ENCODE results near the gene P4HA2. TPM values are rescaled to one million over a fixed set of nuclear protein-coding genes. Genes with fewer than 3 reads are reported as not detected.
A peak's percentile ranks its signal among the peaks of the same experiment; 100 is the strongest.

P4HA2 gene
- total RNA-seq = 45.5 and 49.5 TPM in 2 replicates

- Mint-ChIP-seq H3K36me3 (ENCODE audit: low read depth) (peaks cover 2% of the 10 kb centered on the region), H3K9me3 (no peaks in the 10 kb centered on the region), H3K4me1 (peaks cover 46% of the 10 kb centered on the region), H3K27ac (peak within 1 kb of the TSS; percentile 18), H3K4me3 (peak within 1 kb of the TSS; percentile 79), H3K27me3 (peaks cover 15% of the 10 kb centered on the region)
- intact Hi-C loops (cut with micrococcal nuclease) = loop anchor here (2.0 kb wide), 1 partner anchor 67 kb away; the partner anchor contains the start of gene SLC22A4
- peak; percentile 88 for DNase-seq
These were observed at the start of gene P4HA2 for GRCh38 chr5:132227485-132228240. Gene P4HA2 (minus strand): TSS chr5:132227853. CDS start chr5:132218626, 9,227 bp downstream.

GRCh38 chr5:132277256-132277655 lies 49.6 kb upstream of the P4HA2 start:
- Mint-ChIP-seq H3K4me1 (peaks cover 7% of the 10 kb centered on the region), H3K9me3 (no peaks in the 10 kb centered on the region), H3K27me3 (peaks cover 27% of the 10 kb centered on the region), H3K4me3 (no peak overlapping the region), H3K27ac (no peak overlapping the region), H3K36me3 (ENCODE audit: low read depth) (no peaks in the 10 kb centered on the region)
- no peak for DNase-seq
- intact Hi-C loops (cut with micrococcal nuclease) = no loop called here

GRCh38 chr5:132275367-132276220 lies 47.9 kb upstream of the P4HA2 start:
- Mint-ChIP-seq H3K9me3 (no peaks in the 10 kb centered on the region), H3K36me3 (ENCODE audit: low read depth) (no peaks in the 10 kb centered on the region), H3K27ac (no peak overlapping the region), H3K4me1 (peaks cover 7% of the 10 kb centered on the region), H3K4me3 (no peak overlapping the region), H3K27me3 (peaks cover 21% of the 10 kb centered on the region)
- no peak for DNase-seq
- intact Hi-C loops (cut with micrococcal nuclease) = no loop called here

- no peak for DNase-seq
- no peak overlapping the region for H3K27ac Mint-ChIP-seq
- intact Hi-C loops (cut with micrococcal nuclease) = no loop called here
These were observed 46.6 kb upstream of the P4HA2 start for GRCh38 chr5:132274050-132274792.

GRCh38 chr5:132273631-132274030 lies 46.0 kb upstream of the P4HA2 start:
- H3K9me3 Mint-ChIP-seq = no peaks in the 10 kb centered on the region
- no peaks in the 10 kb centered on the region for H3K36me3 Mint-ChIP-seq (ENCODE audit: low read depth)
- peaks cover 7% of the 10 kb centered on the region for H3K4me1 Mint-ChIP-seq
- no peak overlapping the region for H3K4me3 Mint-ChIP-seq
- intact Hi-C loops (cut with micrococcal nuclease) = no loop called here
- DNase-seq = no peak
- H3K27ac Mint-ChIP-seq = no peak overlapping the region
- peaks cover 15% of the 10 kb centered on the region for H3K27me3 Mint-ChIP-seq

More at GRCh38 chr5:132274050-132274792, 46.6 kb upstream of the P4HA2 start:
- H3K4me1 Mint-ChIP-seq = peaks cover 7% of the 10 kb centered on the region
- peaks cover 15% of the 10 kb centered on the region for H3K27me3 Mint-ChIP-seq
- H3K9me3 Mint-ChIP-seq = no peaks in the 10 kb centered on the region
- no peak overlapping the region for H3K4me3 Mint-ChIP-seq
- H3K36me3 Mint-ChIP-seq (ENCODE audit: low read depth) = no peaks in the 10 kb centered on the region

- H3K27ac Mint-ChIP-seq = no peak overlapping the region
- H3K27me3 Mint-ChIP-seq = peaks cover 15% of the 10 kb centered on the region
- H3K36me3 Mint-ChIP-seq (ENCODE audit: low read depth) = no peaks in the 10 kb centered on the region
- intact Hi-C loops (cut with micrococcal nuclease) = no loop called here
- peaks cover 9% of the 10 kb centered on the region for H3K4me1 Mint-ChIP-seq
- DNase-seq = peak; percentile 89
- no peaks in the 10 kb centered on the region for H3K9me3 Mint-ChIP-seq
- H3K4me3 Mint-ChIP-seq = no peak overlapping the region
These were observed 44.9 kb upstream of the P4HA2 start for GRCh38 chr5:132272311-132273210.

- H3K4me1 Mint-ChIP-seq = peaks cover 12% of the 10 kb centered on the region
- no peak overlapping the region for H3K4me3 Mint-ChIP-seq
- no peak overlapping the region for H3K27ac Mint-ChIP-seq
- no peaks in the 10 kb centered on the region for H3K9me3 Mint-ChIP-seq
- H3K36me3 Mint-ChIP-seq (ENCODE audit: low read depth) = no peaks in the 10 kb centered on the region
- H3K27me3 Mint-ChIP-seq = peaks cover 15% of the 10 kb centered on the region
- intact Hi-C loops (cut with micrococcal nuclease) = no loop called here
- DNase-seq = no peak
These were observed 43.9 kb upstream of the P4HA2 start for GRCh38 chr5:132271251-132272246.

GRCh38 chr5:132270706-132271105 lies 43.1 kb upstream of the P4HA2 start:
- Mint-ChIP-seq H3K9me3 (no peaks in the 10 kb centered on the region), H3K27me3 (peaks cover 15% of the 10 kb centered on the region), H3K27ac (no peak overlapping the region), H3K4me1 (peaks cover 12% of the 10 kb centered on the region), H3K4me3 (no peak overlapping the region), H3K36me3 (ENCODE audit: low read depth) (no peaks in the 10 kb centered on the region)
- DNase-seq = no peak
- intact Hi-C loops (cut with micrococcal nuclease) = no loop called here

GRCh38 chr5:132270335-132270665 lies 42.6 kb upstream of the P4HA2 start:
- peaks cover 13% of the 10 kb centered on the region for H3K27me3 Mint-ChIP-seq
- no peak overlapping the region for H3K27ac Mint-ChIP-seq
- intact Hi-C loops (cut with micrococcal nuclease) = no loop called here
- no peak for DNase-seq
- H3K4me3 Mint-ChIP-seq = no peak overlapping the region
- no peaks in the 10 kb centered on the region for H3K36me3 Mint-ChIP-seq (ENCODE audit: low read depth)
- H3K9me3 Mint-ChIP-seq = no peaks in the 10 kb centered on the region
- H3K4me1 Mint-ChIP-seq = peaks cover 13% of the 10 kb centered on the region

- no peak overlapping the region for H3K4me3 Mint-ChIP-seq
- no peaks in the 10 kb centered on the region for H3K36me3 Mint-ChIP-seq (ENCODE audit: low read depth)
- intact Hi-C loops (cut with micrococcal nuclease) = no loop called here
- H3K27me3 Mint-ChIP-seq = peaks cover 11% of the 10 kb centered on the region
- H3K9me3 Mint-ChIP-seq = no peaks in the 10 kb centered on the region
- peaks cover 18% of the 10 kb centered on the region for H3K4me1 Mint-ChIP-seq
- DNase-seq = no peak
- H3K27ac Mint-ChIP-seq = no peak overlapping the region
These were observed 42.1 kb upstream of the P4HA2 start for GRCh38 chr5:132269635-132270334.

- intact Hi-C loops (cut with micrococcal nuclease) = no loop called here
- H3K9me3 Mint-ChIP-seq = no peaks in the 10 kb centered on the region
- peaks cover 8% of the 10 kb centered on the region for H3K27me3 Mint-ChIP-seq
- H3K4me3 Mint-ChIP-seq = no peak overlapping the region
- peaks cover 26% of the 10 kb centered on the region for H3K4me1 Mint-ChIP-seq
- no peak for DNase-seq
- no peak overlapping the region for H3K27ac Mint-ChIP-seq
- H3K36me3 Mint-ChIP-seq (ENCODE audit: low read depth) = no peaks in the 10 kb centered on the region
These were observed 41.3 kb upstream of the P4HA2 start for GRCh38 chr5:132268769-132269551.
